ENCODE measurements around the gene CALY. TPM values are rescaled to one million over a fixed set of nuclear protein-coding genes. Genes with fewer than 3 reads are reported as not detected.

Gene CALY
- total and polyA plus RNA-seq, 8 donors, result 0.75 to 17.8 (median 3.2) TPM

- intact Hi-C loops (cut with DNase I), result no loop called here
- Histone ChIP-seq H3K9me3 (no peaks in the 10 kb centered on the region), H3K27me3 (no peaks in the 10 kb centered on the region), H3K4me1 (peaks cover 0 to 6% (median 3%) of the 10 kb centered on the region in 3 donors), H3K36me3 (no peaks in the 10 kb centered on the region), H3K4me3 (no peak overlapping the region), H3K27ac (no peak overlapping the region)
- ATAC-seq, result no peak
- DNase-seq, result no peak
- no peak for FAIRE-seq
- 83 to 94% methylated on average over 15 to 16 of the region's 16 CpGs for WGBS, 2 donors
- TF ChIP-seq, protein P1, sequence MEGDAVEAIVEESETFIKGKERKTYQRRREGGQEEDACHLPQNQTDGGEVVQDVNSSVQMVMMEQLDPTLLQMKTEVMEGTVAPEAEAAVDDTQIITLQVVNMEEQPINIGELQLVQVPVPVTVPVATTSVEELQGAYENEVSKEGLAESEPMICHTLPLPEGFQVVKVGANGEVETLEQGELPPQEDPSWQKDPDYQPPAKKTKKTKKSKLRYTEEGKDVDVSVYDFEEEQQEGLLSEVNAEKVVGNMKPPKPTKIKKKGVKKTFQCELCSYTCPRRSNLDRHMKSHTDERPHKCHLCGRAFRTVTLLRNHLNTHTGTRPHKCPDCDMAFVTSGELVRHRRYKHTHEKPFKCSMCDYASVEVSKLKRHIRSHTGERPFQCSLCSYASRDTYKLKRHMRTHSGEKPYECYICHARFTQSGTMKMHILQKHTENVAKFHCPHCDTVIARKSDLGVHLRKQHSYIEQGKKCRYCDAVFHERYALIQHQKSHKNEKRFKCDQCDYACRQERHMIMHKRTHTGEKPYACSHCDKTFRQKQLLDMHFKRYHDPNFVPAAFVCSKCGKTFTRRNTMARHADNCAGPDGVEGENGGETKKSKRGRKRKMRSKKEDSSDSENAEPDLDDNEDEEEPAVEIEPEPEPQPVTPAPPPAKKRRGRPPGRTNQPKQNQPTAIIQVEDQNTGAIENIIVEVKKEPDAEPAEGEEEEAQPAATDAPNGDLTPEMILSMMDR (IDR thresholded peaks at IDR 0.05), result no peak
These were observed 17.4 kb upstream of the CALY start for GRCh38 chr10:133353988-133354605.

GRCh38 chr10:133353202-133353959 is 16.7 kb upstream of the CALY start:
- DNase-seq (peak in 1 of 6 donors; percentile 59), FAIRE-seq (no peak), ATAC-seq (peak in 1 of 4 donors; percentile 2)
- WGBS, 2 donors, result 61 to 62% methylated on average over 16 of the region's 16 CpGs
- intact Hi-C loops (cut with DNase I), result no loop called here
- H3K27me3 ChIP-seq, result no peaks in the 10 kb centered on the region
- H3K4me1 ChIP-seq, result peaks cover 0 to 2% (median 0%) of the 10 kb centered on the region in 3 donors
- H3K9me3 ChIP-seq, result no peaks in the 10 kb centered on the region
- H3K27ac ChIP-seq, result no peak overlapping the region
- TF ChIP-seq, protein P1 (IDR thresholded peaks at IDR 0.05), result no peak
- no peaks in the 10 kb centered on the region for H3K36me3 ChIP-seq
- H3K4me3 ChIP-seq, result no peak overlapping the region

- intact Hi-C loops (cut with DNase I), result no loop called here
- Histone ChIP-seq H3K9me3 (no peaks in the 10 kb centered on the region), H3K36me3 (no peaks in the 10 kb centered on the region), H3K4me3 (no peak overlapping the region), H3K27ac (no peak overlapping the region), H3K4me1 (no peaks in the 10 kb centered on the region), H3K27me3 (no peaks in the 10 kb centered on the region)
- no peak for ATAC-seq
- WGBS, 2 donors, result 63 to 68% methylated on average over 24 of the region's 24 CpGs
- TF ChIP-seq, protein P1 (IDR thresholded peaks at IDR 0.05), result no peak
- FAIRE-seq, result no peak
- no peak for DNase-seq
These were observed 15.0 kb upstream of the CALY start for GRCh38 chr10:133351408-133352318.

GRCh38 chr10:133350950-133351329 is 14.2 kb upstream of the CALY start:
- no peak for FAIRE-seq
- H3K27ac ChIP-seq, result no peak overlapping the region
- TF ChIP-seq, protein P1 (IDR thresholded peaks at IDR 0.05), result no peak
- H3K27me3 ChIP-seq, result no peaks in the 10 kb centered on the region
- intact Hi-C loops (cut with DNase I), result no loop called here
- WGBS, 2 donors, result 67 to 69% methylated on average over 12 to 13 of the region's 13 CpGs
- H3K4me3 ChIP-seq, result no peak overlapping the region
- H3K36me3 ChIP-seq, result no peaks in the 10 kb centered on the region
- no peak for DNase-seq
- no peaks in the 10 kb centered on the region for H3K4me1 ChIP-seq
- no peaks in the 10 kb centered on the region for H3K9me3 ChIP-seq
- ATAC-seq, result no peak

All from pancreas (tissue), 10 donors.